Measurements from ENCODE around the gene LRRC37A2. TPM values are rescaled to one million over a fixed set of nuclear protein-coding genes. Genes with fewer than 3 reads are reported as not detected.
"Not testable (repeated sequence)": the region's sequence is repeated elsewhere in the genome, so short reads cannot be mapped to it uniquely, and the experiment has no call there.

The LRRC37A2 gene
- total RNA-seq: 10 to 100 TPM in 1 of 4 donors, 1 to 10 TPM in 3; 4.6 to 10.3 (median 7.9) TPM

GRCh38 chr17:46512168-46512567 is at the start of gene LRRC37A2:
TSS of gene LRRC37A2 (plus strand) at chr17:46512468. CDS start at chr17:46512713, 245 bp downstream.
- intact Hi-C loops (cut with DNase I); H3K27ac ChIP-seq; H3K36me3 ChIP-seq; DNase-seq; H3K4me1 ChIP-seq; H3K9me3 ChIP-seq; H3K27me3 ChIP-seq; H3K4me3 ChIP-seq: not testable (repeated sequence)
- WGBS, 2 donors: 76% methylated on average over 3 of the region's 11 CpGs; no CpG with 5 or more reads in 1 of the 2 donors

GRCh38 chr17:46467618-46468017 is 44.6 kb upstream of the LRRC37A2 start:
- intact Hi-C loops (cut with DNase I); H3K36me3 ChIP-seq: not testable (repeated sequence)
- WGBS, 2 donors: 67 to 88% methylated on average over 1 to 2 of the region's 5 CpGs

DNA sequence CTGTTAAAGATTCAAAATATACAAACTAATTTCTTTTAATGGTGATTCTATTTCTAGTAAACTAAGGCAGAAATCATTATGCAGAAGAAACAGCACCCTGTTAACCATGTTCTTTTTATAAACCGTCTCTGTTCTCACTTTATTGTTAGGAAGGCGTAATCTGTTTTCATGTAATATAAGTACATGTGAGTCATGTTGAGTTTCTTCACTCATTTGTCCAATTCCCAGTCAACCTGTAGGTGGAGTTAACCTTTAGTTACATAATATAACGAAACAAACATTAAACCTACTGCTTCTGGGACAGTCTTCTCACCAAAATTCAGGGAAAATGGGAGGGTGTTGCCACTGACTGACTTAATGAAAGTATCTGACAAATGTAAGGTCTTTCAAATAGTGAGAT is 37.8 kb upstream of the LRRC37A2 start:
- H3K27me3 ChIP-seq; H3K4me3 ChIP-seq; H3K36me3 ChIP-seq; intact Hi-C loops (cut with DNase I); H3K4me1 ChIP-seq; H3K27ac ChIP-seq; H3K9me3 ChIP-seq; DNase-seq: not testable (repeated sequence)
- no CpG with 5 or more reads among the region's 3 CpGs for WGBS, 2 donors

More at GRCh38 chr17:46467618-46468017, 44.6 kb upstream of the LRRC37A2 start:
- not testable (repeated sequence) for H3K27me3 ChIP-seq, H3K9me3 ChIP-seq, H3K4me1 ChIP-seq, DNase-seq, H3K27ac ChIP-seq, H3K4me3 ChIP-seq

GRCh38 chr17:46475583-46475982 is 36.7 kb upstream of the LRRC37A2 start:
- H3K4me1 ChIP-seq; intact Hi-C loops (cut with DNase I); H3K27ac ChIP-seq; H3K36me3 ChIP-seq; H3K27me3 ChIP-seq; H3K9me3 ChIP-seq; H3K4me3 ChIP-seq; DNase-seq: not testable (repeated sequence)
- WGBS, 2 donors: 61 to 83% methylated on average over 2 of the region's 2 CpGs

DNA sequence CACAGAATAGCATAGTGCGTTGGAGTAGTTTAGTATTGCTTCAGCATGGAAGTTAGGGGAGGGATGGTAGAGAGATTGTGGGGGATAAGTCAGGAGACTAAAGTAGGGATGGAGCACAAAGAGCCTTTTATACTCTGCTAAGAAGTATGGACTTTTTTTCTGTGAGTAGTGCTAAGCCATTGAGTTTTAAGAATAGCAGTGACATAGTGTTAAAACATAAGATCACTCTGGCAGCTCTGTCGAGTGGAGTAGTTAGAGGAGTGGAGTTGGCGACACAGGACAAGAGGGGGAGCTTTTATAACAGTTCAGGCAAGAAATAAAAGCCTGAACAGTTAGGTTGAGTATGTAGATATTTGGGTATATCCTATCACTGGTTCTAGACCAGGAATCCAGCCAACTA is 33.4 kb upstream of the LRRC37A2 start:
- DNase-seq; H3K9me3 ChIP-seq; H3K27ac ChIP-seq; H3K36me3 ChIP-seq; intact Hi-C loops (cut with DNase I); H3K4me1 ChIP-seq; H3K27me3 ChIP-seq; H3K4me3 ChIP-seq: not testable (repeated sequence)
- 80% methylated on average over 1 of the region's 3 CpGs; no CpG with 5 or more reads in 1 of the 2 donors for WGBS, 2 donors

DNA sequence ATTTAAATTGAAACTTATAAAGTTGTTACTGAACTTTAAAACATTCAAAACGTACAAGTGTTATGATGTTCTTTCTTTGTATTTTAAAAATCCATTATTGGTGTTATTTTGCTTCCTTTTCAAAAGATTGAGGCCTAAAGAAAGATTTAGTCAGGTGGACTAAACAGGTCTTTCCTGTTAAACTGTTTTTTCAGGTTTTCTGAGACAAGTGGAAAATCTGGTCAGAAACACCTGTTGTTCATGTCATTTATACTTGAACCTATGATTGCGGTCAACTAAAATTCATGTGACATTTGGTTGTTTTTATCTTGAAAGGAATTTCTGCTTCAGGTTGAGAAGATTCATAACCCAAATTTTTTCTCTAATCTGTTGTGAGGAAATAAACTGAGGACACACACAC is 31.0 kb upstream of the LRRC37A2 start:
- H3K27me3 ChIP-seq; intact Hi-C loops (cut with DNase I); H3K36me3 ChIP-seq; H3K4me1 ChIP-seq; H3K27ac ChIP-seq; H3K9me3 ChIP-seq; H3K4me3 ChIP-seq; DNase-seq: not testable (repeated sequence)
- no CpG with 5 or more reads among the region's 2 CpGs for WGBS, 2 donors

- H3K27me3 ChIP-seq; H3K4me1 ChIP-seq; intact Hi-C loops (cut with DNase I); DNase-seq; H3K36me3 ChIP-seq; H3K27ac ChIP-seq; H3K4me3 ChIP-seq; H3K9me3 ChIP-seq: not testable (repeated sequence)
- 97 to 98% methylated on average over 12 of the region's 16 CpGs for WGBS, 2 donors
These were observed 20.2 kb upstream of the LRRC37A2 start for GRCh38 chr17:46492021-46492420.

DNA sequence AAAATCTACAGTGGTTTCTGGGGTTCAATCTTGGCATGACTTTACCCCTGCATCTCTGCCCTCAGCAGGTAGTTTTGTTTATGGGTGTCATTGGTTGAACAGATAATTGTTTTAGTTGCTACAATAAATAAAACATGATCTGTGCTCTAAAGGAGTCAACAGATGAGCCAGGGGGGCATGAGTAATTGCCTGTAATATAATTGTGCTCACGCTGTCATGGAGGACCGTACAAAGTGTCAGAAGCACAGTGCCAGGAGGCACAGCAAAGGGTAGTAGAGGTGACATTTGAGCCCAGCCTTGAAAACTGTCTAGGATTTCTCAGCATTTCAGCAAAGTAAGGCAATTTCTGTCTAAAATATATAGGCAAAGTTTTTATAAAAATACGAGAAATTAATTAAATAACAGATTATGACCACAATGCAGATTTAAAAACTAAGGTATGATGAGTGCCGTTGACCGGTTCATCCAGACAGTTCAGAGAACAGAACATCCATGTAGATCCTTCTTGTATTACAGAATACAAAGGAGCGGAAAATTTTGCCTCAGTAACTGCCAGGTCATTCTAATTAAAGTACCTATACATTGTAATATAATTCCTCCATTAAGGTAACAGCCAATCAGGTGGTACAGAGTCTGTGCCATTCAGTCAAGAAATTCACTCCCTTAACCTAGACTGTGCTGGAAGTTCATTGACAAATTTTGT is 12.7 kb upstream of the LRRC37A2 start:
- DNase-seq; intact Hi-C loops (cut with DNase I); H3K4me1 ChIP-seq; H3K36me3 ChIP-seq; H3K4me3 ChIP-seq; H3K27me3 ChIP-seq; H3K27ac ChIP-seq; H3K9me3 ChIP-seq: not testable (repeated sequence)
- WGBS, 2 donors: no CpG with 5 or more reads among the region's 6 CpGs

GRCh38 chr17:46505896-46506295 is 6.4 kb upstream of the LRRC37A2 start:
- not testable (repeated sequence) for H3K9me3 ChIP-seq, H3K4me3 ChIP-seq
- 88% methylated on average over 4 of the region's 7 CpGs; no CpG with 5 or more reads in 1 of the 2 donors for WGBS, 2 donors

GRCh38 chr17:46534716-46535115 is 22.4 kb downstream of the LRRC37A2 start:
- H3K36me3 ChIP-seq; DNase-seq; H3K9me3 ChIP-seq; intact Hi-C loops (cut with DNase I); H3K27me3 ChIP-seq; H3K4me3 ChIP-seq; H3K4me1 ChIP-seq; H3K27ac ChIP-seq: not testable (repeated sequence)
- 98% methylated on average over 9 of the region's 22 CpGs; no CpG with 5 or more reads in 1 of the 2 donors for WGBS, 2 donors

More at GRCh38 chr17:46505896-46506295, 6.4 kb upstream of the LRRC37A2 start:
- H3K27me3 ChIP-seq; H3K36me3 ChIP-seq; H3K4me1 ChIP-seq; intact Hi-C loops (cut with DNase I); DNase-seq; H3K27ac ChIP-seq: not testable (repeated sequence)

- H3K36me3 ChIP-seq; H3K9me3 ChIP-seq; intact Hi-C loops (cut with DNase I); H3K4me1 ChIP-seq; H3K27ac ChIP-seq; DNase-seq; H3K27me3 ChIP-seq; H3K4me3 ChIP-seq: not testable (repeated sequence)
- 87 to 97% methylated on average over 7 to 9 of the region's 10 CpGs for WGBS, 2 donors
These were observed 36.3 kb downstream of the LRRC37A2 start for GRCh38 chr17:46548607-46549006.

DNA sequence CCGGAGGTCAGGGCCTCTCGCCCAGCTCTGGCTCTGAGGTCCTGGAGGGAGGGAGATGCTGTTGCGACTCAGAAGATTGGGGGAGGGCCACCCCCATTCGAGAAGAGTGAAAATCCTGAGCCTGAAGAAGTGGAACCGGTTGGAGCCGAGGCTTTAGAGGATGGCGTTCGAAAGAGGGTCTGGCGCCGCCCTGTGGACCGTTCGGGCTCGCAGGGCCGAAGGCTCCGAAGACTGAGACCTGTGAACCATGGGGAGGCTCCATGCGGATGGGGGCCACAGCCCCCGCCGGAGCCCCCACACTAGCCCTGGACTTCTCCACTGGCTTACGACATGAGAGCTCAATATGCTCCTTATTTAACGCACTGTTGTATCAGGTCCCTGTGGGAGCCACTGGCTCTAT is 46.9 kb downstream of the LRRC37A2 start:
- H3K27me3 ChIP-seq; H3K36me3 ChIP-seq; H3K27ac ChIP-seq; intact Hi-C loops (cut with DNase I); H3K4me3 ChIP-seq; H3K4me1 ChIP-seq; DNase-seq; H3K9me3 ChIP-seq: not testable (repeated sequence)
- WGBS, 2 donors: no CpG with 5 or more reads among the region's 20 CpGs

DNA sequence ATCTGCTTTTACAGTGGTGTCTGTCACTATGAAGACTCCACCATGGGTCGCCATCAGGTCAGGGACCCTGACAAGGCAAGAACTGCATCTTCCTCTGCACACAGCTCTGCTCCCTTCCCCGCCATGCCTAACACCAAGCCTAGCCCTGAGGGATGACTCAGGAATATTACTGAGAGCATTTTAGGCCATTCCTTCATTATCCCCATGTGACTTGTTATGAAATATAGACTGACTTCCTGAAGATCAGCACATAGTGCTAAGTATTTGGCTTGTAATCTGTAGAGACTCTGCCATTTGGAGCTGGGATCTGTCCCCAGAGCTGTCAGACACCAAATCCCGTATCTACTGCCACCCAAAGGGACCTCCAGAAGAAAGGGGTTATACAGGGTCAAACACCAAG is 47.8 kb downstream of the LRRC37A2 start:
- DNase-seq; intact Hi-C loops (cut with DNase I); H3K4me3 ChIP-seq; H3K36me3 ChIP-seq; H3K4me1 ChIP-seq; H3K27me3 ChIP-seq; H3K9me3 ChIP-seq; H3K27ac ChIP-seq: not testable (repeated sequence)
- WGBS, 2 donors: no CpG with 5 or more reads among the region's 3 CpGs

- H3K27me3 ChIP-seq; intact Hi-C loops (cut with DNase I); DNase-seq; H3K36me3 ChIP-seq; H3K27ac ChIP-seq; H3K4me1 ChIP-seq; H3K4me3 ChIP-seq; H3K9me3 ChIP-seq: not testable (repeated sequence)
- WGBS, 2 donors: no CpG with 5 or more reads among the region's 2 CpGs
These were observed 54.0 kb downstream of the LRRC37A2 start for GRCh38 chr17:46566284-46566683.
